T-helper 22 cell (primary cell): ENCODE measurements around the gene TNFRSF12A.
"Not testable (repeated sequence)": the region's sequence is repeated elsewhere in the genome, so short reads cannot be mapped to it uniquely, and the experiment has no call there.

Experiments
- DNase-seq: peaks from one replicate; pipeline ENCODE4 v3.0.0-alpha.2; 2020; ENCODE audit warnings: low read depth

Gene TNFRSF12A

DNA sequence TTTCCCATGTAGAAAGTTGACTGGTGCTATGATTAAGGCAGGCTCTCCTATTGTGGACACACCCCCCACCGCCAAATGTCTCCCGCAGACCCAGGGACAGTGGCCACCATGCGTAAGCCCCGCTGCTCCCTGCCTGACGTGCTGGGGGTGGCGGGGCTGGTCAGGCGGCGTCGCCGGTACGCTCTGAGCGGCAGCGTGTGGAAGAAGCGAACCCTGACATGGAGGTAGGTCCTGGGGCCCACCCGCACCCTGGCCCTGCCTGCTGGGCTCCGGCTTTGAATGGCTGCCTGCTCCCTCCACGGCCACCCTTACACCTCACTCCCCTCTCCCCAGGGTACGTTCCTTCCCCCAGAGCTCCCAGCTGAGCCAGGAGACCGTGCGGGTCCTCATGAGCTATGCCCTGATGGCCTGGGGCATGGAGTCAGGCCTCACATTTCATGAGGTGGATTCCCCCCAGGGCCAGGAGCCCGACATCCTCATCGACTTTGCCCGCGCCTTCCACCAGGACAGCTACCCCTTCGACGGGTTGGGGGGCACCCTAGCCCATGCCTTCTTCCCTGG lies 29.8 kb downstream of the TNFRSF12A start:
- DNase-seq: no peak

DNA sequence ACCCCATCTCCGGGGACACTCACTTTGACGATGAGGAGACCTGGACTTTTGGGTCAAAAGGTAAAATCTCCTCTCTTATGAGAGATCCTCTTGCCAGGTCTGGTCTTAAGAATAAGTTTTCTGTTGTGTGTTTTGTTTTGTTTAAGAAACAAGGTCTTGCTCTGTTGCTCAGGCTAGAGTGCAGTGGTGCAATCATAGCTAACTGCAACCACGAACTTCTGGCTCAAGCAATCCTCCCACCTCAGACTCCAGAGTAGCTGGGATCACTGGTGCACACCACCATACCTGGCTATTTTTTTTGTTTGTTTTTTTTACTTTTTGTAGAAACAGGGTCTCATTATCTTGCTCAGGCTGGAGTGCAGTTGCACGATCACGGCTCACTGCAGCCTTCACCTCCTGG lies 30.3 kb downstream of the TNFRSF12A start:
- no peak for DNase-seq

DNA sequence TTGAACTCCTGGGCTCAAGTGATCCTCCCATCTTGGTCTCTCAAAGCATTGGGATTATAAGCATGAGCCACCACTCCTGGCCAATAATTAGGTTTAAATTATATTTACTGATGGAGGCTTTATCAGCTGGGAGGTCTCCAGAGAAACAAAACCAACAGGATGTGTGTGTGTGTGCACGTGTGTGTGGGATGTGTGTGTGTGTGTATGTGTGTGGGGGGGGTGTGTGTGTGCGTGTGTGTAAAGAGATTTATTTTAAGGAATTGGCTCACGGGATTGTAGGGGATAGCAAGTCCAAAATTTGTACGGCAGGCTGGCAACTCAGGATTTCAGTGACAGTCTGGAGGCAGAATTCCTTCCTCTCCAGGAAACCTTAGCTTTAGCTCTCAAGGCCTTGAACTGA lies 30.8 kb downstream of the TNFRSF12A start:
- DNase-seq: no peak

DNA sequence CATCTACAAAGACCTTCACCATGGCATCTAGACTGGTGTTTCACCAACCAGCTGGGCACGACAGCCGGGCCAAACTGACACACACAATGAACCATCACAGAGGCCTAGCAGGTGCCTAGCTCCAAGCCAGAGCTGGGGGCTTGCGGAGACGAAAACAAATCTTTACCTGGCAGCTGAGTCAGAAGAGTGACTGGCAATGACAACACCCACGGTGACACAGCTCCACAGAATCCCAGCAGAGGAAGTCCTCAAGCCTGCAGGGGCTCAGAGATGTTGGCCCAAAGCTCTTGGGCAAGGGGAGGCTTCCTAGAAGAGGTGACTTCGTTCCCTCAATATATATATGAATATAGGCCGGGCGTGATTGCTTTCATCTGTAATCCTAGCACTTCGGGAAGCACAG lies 31.3 kb downstream of the TNFRSF12A start:
- DNase-seq: no peak

DNA sequence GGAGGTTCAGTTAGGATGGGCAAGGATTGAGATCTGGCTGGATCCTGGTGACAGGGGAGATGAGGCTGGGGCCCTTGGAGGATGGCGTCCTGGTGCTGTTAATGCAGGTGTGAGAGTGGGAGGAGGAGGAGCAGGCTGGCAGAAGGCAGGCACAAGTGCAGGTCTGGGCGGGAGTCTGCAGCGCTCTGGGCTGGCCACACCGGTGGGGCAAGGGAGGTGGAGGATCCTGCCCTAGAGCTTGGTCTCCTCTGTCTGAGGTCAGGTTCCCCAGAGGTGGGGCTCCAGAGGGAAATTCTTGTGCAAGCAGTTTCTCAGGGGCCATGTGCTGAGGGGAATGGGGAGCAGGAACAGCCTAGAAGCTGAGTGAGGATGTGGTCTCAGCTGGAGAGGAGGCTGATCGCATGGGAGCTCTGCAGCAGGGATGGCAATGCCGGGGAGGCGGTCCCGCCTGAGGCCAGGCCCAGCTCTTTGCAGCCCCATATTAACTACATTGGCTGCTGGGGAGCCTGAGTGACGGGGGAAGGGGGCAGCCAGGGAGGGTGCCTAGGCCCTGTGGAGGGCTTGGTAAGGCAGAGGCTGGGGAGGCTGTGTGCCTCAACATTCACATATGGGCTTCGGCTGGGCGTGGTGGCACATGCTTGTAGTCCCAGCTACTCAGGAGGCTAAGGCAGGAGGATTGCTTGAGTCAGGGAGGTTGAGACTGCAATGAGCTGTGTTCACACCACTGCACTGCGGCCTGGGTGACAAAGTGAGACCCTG lies 32.6 kb downstream of the TNFRSF12A start:
- DNase-seq: not testable (repeated sequence)

DNA sequence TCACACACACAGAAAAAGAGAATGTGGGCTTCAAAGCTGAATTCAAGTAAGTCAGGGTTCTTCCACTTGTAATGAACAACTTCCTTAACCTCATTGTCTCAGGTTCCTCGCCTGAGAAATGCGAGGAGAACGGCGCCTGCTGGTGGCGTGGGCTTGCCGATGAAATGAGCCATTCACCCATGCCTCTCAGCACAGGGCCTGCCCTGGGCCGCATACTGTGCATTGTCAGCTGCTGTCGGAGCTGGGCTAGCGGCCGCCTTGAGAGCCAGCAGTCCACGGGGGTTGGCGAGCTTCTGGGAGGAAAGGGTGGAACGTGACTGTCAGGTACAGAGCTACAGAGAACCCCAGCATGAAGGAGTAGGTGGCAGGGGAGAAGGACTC lies 33.2 kb downstream of the TNFRSF12A start:
- DNase-seq: not testable (repeated sequence)

DNA sequence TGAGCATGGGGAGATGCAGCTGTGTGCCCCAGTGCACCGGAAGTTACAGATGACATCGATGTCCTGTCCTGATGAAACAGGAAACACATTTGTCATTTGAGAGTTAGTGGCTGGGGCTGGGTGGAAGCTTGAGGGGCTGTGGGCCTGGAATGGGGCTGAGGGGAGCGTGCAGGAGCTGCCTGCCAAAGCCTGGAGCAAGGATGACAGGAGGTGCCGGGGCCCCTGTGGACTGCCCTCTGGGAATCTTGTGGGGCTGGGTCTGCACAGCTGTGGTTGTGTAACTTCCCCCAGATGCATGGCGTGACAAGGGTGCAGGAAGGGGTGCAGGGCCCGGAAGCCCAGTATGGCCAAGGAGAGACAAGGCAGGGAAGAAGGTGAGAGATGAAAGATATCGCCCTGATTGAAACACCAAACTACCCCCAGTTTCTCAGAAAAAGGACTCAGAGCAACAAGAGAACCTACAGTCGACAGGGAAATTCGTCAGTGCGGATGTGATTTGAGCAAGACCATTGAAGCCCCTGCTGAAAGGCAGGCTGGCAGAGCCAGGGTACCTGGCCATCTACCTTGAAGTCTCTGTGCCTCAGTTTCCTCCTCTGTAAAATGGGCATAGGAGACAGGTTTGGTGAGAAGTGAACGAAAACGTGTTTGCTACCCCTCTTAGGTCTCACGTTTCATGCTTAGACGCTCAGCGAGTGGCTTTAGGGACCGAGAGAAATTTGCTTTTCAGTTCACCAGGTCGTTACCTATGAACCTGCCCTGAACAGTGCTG lies 35.0 kb downstream of the TNFRSF12A start:
- DNase-seq: no peak

DNA sequence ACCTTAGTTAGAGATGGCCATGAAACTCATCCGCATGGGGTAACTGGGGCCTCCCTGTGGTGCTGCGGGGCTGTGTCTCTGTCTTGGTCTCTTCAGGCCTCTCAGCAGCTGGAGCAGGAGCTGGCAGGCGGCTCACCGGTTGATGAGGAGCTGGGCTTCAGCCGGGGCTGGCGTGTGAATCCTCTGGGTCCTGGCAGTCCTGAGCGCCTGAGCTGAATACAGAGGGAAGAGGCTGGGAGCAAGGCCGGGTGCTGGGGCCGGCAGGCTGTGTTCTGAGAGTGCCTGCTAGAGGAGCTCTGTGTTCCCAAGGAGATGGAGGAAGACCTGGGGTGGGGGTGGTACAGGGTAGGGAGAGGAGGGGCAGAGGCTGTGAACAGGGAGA lies 35.6 kb downstream of the TNFRSF12A start:
- DNase-seq: not testable (repeated sequence)

DNA sequence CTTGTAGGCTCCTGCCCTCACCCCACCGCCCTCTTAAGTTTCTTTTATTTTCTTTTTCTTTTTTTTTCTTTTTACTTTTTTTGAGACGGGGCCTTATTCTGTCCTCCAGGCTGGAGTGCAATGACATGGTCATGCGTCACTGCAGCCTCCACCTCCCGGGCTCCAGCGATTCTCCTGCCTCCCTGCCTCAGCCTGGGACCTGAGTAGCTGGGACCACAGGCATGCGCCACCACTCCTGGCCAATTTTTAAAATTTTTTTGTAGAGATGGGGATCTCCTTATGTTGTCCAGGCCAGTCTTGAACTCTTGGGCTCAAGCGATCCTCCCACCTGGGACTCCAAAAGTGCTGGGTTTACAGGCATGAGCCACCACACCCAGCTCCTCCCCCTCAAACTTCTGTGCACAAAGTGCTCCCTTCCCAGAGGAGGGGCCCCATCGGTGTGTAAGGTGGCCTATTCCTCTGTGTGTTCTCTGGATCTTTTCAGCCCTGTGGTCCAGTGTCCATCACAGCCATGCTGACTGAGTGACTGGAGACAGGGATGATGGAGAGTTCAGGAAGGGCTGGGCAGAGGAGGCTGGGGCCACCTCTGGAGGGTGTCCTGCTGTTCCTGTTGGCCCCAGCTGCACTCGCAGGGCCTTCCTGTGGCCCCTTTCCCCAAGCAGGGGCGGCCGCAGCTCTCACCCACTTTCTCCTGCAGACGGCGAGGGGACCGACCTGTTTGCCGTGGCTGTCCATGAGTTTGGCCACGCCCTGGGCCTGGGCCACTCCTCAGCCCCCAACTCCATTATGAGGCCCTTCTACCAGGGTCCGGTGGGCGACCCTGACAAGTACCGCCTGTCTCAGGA lies 36.4 kb downstream of the TNFRSF12A start:
- DNase-seq: no peak

DNA sequence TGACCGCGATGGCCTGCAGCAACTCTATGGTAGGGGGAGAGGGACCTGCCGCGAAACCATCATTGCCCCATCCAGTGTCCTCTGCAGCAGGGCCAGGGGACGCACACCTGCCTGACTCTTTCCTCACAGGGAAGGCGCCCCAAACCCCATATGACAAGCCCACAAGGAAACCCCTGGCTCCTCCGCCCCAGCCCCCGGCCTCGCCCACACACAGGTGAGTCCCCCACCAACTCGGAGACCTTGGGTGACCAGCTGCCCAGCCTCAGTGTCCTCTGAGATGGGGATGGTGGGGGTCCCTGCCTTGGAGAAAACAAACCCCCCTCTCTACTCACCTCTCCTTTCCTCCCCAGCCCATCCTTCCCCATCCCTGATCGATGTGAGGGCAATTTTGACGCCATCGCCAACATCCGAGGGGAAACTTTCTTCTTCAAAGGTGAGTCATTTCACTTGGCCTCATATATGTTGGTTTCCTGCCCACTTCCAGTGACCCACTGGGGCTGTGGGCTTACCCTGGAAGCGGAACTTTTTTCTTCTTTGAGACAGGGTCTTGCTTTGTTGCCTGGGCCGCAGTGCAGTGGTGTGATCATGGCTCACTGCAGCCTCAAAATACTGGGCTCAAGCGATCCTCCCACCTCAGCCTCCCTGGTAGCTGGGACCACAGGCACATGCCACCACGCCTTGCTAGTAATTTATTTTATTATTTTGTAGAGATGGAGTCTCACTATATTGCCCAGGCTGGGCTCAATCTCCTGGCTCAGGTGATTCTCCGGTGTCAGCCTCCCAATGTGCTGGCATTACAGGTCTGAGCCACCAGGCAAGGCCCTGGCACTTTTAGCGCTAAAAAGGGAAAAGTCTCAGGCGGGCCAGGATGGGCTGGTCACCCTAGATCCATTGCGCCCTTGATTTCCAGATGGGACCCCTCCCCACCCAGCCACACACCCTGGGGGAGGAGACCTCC lies 37.3 kb downstream of the TNFRSF12A start:
- no peak for DNase-seq

DNA sequence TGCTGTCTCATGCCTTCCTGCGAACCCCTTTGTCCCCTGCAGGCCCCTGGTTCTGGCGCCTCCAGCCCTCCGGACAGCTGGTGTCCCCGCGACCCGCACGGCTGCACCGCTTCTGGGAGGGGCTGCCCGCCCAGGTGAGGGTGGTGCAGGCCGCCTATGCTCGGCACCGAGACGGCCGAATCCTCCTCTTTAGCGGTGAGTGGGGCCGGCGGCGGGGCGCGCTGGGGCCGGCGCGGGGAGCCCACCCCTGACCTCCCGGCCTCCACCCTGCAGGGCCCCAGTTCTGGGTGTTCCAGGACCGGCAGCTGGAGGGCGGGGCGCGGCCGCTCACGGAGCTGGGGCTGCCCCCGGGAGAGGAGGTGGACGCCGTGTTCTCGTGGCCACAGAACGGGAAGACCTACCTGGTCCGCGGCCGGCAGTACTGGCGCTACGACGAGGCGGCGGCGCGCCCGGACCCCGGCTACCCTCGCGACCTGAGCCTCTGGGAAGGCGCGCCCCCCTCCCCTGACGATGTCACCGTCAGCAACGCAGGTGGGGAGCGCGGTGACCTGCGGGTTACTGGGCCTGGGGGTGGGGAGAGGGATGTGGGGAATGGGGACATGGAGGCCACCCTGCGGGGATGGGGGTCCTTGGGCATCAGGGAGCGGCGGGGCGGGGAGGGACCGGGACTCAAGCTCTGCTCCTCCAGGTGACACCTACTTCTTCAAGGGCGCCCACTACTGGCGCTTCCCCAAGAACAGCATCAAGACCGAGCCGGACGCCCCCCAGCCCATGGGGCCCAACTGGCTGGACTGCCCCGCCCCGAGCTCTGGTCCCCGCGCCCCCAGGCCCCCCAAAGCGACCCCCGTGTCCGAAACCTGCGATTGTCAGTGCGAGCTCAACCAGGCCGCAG lies 38.2 kb downstream of the TNFRSF12A start:
- no peak for DNase-seq

DNA sequence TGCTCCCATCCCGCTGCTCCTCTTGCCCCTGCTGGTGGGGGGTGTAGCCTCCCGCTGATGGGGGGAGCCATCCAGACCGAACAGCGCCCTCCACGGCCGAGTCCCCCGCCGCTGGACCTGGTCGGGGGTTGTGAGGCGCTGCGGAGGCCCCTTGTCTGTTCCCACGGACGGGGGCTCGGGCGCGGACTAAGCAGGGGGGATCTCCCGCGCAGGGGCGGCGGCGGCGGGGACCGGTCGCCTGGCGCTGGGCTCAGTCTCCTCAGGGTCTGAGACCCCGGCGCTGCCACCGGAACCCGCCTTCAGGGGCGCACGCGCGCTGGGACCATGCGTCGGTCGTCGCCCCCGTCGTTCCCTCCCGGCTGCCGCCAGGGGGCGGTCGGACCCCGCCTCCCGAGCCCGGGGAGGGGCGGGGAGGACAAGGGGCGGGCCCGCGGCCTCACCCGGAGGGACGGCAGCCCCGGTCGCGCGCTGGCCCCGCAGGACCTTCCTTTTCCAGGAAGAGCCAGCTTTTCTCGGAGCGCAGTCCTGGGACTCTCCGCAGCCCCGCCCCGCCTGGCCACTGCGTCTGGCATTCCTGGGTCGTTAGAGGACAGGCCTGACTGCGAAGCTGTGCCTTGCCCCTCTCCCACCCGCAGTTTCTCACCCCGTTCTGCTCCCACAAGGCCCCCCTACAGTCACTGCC lies 39.0 kb downstream of the TNFRSF12A start:
- DNase-seq: peak; percentile 73

DNA sequence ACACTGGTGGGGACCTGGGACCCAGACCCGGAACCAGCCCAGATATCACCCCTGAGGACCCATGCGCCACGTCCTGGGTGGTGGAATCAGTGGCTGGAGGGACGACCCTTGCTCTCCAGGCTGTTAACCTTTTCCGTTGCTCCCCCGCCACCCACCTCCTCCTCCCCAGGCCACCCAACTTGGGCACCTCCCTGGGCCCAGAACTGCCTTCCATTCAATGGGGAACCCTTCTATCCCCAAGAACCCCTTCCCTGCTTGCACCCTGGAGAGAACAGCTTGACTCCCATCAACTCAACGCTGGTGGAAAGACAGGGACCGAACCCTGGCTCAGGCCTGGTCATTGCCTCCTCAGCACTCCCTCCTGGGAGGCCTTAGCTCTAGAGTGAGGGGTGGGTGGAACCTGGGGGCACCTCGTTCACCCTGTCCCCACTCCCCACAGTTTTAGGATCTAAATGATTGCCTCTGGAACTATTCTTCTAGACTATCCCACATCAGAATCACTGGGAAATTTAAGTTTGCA lies 39.6 kb downstream of the TNFRSF12A start:
- DNase-seq: no peak

DNA sequence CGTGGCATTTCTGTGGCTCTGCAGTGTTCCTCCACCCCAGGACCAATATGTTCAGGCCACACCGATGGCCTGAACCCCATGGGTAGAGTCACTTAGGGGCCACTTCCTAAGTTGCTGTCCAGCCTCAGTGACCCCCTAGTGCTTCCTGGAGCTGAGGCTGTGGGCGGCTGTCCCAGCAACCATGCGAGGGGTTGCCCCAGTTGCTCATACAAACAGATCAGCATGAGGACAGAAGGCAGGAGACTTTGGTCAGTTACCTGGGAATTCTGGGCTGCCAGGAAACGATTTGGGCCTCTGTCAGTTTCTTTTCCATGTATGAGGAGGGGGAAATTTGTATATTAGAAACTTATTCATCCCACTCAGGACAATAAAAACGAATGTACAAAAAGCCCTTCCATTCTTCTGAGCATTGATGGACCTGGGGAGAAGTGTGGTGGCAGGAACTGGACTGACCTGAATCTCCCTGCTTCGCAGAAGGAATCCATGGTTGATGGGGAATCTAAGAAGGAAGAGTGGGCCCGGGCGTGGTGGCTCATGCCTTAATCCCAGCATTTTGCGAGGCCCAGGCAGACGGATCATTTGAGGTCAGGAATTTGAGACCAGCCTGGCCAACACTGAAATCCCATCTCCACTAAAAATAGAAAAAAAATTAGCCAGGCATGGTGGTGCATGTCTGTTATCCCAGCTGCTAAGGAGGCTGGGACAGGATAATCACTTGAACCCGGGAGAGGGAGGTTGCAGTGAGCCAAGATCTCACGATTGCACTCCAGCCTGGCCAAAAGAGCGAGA lies 40.4 kb downstream of the TNFRSF12A start:
- no peak for DNase-seq

DNA sequence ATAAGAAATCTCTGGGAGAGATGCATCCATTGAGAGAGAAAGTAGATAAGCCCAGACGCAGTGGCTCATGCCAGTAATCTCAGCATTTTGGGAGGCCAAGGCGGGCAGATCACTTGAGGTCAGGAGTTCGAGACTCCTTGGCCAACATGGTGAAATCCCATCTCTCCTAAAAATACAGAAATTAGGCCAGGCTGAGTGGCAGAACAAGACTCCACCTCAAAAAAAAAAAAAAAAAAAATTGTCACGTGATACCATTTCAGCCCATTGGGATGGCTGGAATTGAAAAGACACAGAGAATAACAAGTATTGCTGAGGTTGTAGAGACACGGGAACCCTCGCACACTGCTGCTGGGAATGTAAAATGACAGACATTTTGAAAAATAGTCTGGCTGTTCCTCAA lies 42.4 kb downstream of the TNFRSF12A start:
- DNase-seq: no peak

DNA sequence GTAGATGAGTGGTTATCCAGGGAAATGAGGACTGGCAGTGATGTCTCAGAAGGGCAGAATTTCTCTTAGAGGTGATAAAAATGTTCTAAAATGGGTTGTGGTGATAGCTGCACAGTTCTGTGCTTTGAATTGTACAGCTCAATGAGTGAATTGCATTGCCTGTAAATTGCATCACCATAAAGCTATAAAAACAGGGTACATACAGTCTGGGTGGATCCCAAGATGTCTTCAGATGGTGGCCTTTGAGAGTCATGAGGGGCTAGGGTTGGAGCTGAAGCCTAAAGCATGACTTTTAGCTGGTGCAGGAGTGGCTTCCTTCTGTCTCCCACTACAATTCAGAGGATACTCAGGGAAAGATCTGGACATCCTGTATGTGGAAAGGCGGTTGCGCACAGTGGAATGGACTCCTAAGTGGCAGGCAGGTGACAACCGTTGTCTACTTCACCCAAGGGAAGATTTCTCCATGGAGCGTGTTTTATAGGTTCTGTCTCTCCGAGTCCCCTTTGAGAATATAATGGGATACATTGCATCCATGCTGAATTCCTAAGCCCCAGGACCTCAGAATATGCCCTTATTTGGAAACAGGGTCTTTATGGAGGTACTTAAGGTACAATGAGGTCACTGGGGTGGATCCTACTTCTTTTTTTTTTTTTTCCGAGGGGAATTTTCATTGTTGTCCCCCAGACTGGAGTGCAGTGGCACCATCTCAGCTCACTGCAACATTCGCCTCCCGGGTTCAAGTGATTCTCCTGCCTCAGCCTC lies 43.6 kb downstream of the TNFRSF12A start:
- no peak for DNase-seq

DNA sequence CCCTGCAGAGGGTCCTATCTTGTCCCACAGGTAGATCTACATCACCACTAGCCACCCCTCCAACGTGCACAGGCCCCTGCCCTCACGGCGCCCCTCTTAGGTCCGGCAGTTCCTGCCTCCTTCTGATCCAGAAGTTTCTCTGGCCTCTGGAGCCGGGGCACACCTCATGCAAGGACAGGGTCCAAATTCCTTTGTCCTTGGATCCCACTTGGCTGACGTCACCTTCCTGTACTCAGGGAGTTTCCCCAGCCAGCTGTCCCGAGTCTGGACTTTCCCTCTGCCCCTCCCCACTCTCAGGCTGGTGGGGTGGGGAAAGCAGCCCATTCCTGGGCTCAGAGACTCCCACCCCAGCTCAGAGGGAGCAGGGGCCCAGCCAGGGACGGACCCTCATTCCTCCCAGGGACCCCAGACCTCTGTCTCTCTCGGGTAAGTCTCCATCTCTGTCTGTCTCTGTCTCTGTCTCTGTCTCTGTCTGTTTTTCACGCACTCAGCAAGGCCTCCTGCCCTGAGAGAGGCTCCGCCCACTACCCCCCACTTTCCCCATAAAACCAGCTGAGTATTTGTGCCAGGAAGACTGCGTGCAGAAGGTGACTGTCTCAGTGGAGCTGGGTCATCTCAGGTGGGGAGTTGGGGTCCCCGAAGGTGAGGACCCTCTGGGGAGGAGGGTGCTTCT lies 45.0 kb downstream of the TNFRSF12A start, which contains the start of gene IL32:
Gene IL32, plus strand, starts transcription at position 572 of the 673 bp plus-strand sequence. CDS start 172 bp downstream, outside the sequence.
- peak; percentile 63 for DNase-seq
